HCT116 (cell line): ENCODE data around the gene TOX2.

Source experiments
- ELF1 ChIP-seq: IDR thresholded peaks from 2 replicates; pipeline ENCODE4 v1.6.1; 2012; ENCODE audit warnings: low read depth, borderline replicate concordance
- EZH2 ChIP-seq: fragments of 200-600 bp; sonication (generic); IDR thresholded peaks from 2 replicates; pipeline ENCODE4 v1.6.1; 2017; ENCODE audit warnings: antibody characterized with exemption, mixed run types
- EZH2phosphoT487 ChIP-seq: fragments of 200-600 bp; IDR thresholded peaks from 2 replicates; pipeline ENCODE4 v1.6.1; 2018; ENCODE audit warnings: antibody characterized with exemption, borderline replicate concordance
- JUND ChIP-seq: IDR thresholded peaks from 2 replicates; pipeline ENCODE4 v1.6.1; 2012
- POLR2A ChIP-seq: IDR thresholded peaks from 2 replicates; pipeline ENCODE4 v1.7.0; 2011; ENCODE audit warnings: borderline replicate concordance; ENCODE audit not compliant: insufficient read depth, insufficient read length; ENCODE audit errors: extremely low read depth
- POLR2AphosphoS5 ChIP-seq: IDR thresholded peaks from 2 replicates; pipeline ENCODE4 v1.6.1; 2011; ENCODE audit warnings: mild to moderate bottlenecking, low read depth, low read length, moderate library complexity
- RAD21 ChIP-seq: IDR thresholded peaks from 2 replicates; pipeline ENCODE4 v1.6.1; 2012; ENCODE audit warnings: low read depth, mild to moderate bottlenecking
- YY1 ChIP-seq: IDR thresholded peaks from 2 replicates; pipeline ENCODE4 v1.6.1; 2011; ENCODE audit warnings: low read length, low read depth, moderate library complexity, mild to moderate bottlenecking; ENCODE audit not compliant: insufficient replicate concordance; ENCODE audit errors: extremely low read depth
- ZFX ChIP-seq: fragments of 450-650 bp; IDR thresholded peaks from 2 replicates; pipeline ENCODE4 v1.6.1; 2017
- ZNF274 ChIP-seq: fragments of 200-500 bp; sonication (Bioruptor generic); IDR thresholded peaks from 2 replicates; pipeline ENCODE4 v1.6.1; 2014; ENCODE audit warnings: mild to moderate bottlenecking, low read depth, low read length, inconsistent platforms
- TF ChIP-seq, protein P1 (sequence below), 3 experiments: fragments of 200-600 bp in 1 of 3; sonication (generic) in 1 of 3; IDR thresholded peaks in 2 of 3; conservative IDR thresholded peaks in 1 of 3; 2 replicates each; pipeline ENCODE4 v1.5.1; 2012 to 2017; ENCODE audit warnings: low read depth in 2 of 3, low read length in 2 of 3, antibody characterized with exemption in 1 of 3, borderline replicate concordance in 1 of 3, control low read depth in 1 of 3, mild to moderate bottlenecking in 1 of 3, mixed read lengths in 1 of 3, mixed run types in 1 of 3, moderate library complexity in 1 of 3; ENCODE audit not compliant: insufficient read depth in 1 of 3
- TF ChIP-seq, protein P2 (sequence below): IDR thresholded peaks from 2 replicates; pipeline ENCODE4 v1.6.1; 2012; ENCODE audit warnings: low read depth
- TF ChIP-seq, protein P3 (sequence below): IDR thresholded peaks from 2 replicates; pipeline ENCODE4 v1.6.1; 2012
- TF ChIP-seq, protein P4 (sequence below): IDR thresholded peaks from 2 replicates; pipeline ENCODE4 v1.6.1; 2012

DNA sequence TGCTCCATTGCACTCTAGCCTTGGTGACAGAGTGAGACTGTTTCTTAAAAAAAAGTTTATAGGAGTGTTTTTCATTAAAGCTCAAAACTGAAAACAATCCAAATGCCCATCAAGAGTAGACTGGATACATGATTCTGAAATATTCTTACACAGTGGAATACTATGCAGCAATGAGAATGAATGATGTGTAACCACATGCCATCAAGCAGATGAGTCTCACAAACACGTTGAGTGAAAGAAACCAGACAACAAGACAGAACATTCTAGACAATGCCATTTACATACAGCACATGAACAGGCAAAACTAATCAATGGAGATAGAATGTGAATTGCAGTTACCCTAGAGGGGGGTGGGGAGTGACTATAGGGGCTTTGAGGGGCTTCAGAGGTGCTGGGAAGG is 72.4 kb downstream of the TOX2 start:
- TF ChIP-seq, protein P1, sequence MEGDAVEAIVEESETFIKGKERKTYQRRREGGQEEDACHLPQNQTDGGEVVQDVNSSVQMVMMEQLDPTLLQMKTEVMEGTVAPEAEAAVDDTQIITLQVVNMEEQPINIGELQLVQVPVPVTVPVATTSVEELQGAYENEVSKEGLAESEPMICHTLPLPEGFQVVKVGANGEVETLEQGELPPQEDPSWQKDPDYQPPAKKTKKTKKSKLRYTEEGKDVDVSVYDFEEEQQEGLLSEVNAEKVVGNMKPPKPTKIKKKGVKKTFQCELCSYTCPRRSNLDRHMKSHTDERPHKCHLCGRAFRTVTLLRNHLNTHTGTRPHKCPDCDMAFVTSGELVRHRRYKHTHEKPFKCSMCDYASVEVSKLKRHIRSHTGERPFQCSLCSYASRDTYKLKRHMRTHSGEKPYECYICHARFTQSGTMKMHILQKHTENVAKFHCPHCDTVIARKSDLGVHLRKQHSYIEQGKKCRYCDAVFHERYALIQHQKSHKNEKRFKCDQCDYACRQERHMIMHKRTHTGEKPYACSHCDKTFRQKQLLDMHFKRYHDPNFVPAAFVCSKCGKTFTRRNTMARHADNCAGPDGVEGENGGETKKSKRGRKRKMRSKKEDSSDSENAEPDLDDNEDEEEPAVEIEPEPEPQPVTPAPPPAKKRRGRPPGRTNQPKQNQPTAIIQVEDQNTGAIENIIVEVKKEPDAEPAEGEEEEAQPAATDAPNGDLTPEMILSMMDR (IDR thresholded peaks at IDR 0.05 in 2 of 3, conservative IDR thresholded peaks at IDR 0.05 in 1 of 3; ENCODE audit: borderline replicate concordance in 1 of 3, insufficient read depth in 1 of 3, low read depth in 2 of 3, low read length in 2 of 3) = no peak
- TF ChIP-seq EZH2 (no peak), RAD21 (no peak), POLR2A (no peak), YY1 (no peak), ELF1 (no peak), ZNF274 (no peak), EZH2phosphoT487 (no peak), JUND (no peak), POLR2AphosphoS5 (no peak), ZFX (no peak)
- TF ChIP-seq, protein P2, sequence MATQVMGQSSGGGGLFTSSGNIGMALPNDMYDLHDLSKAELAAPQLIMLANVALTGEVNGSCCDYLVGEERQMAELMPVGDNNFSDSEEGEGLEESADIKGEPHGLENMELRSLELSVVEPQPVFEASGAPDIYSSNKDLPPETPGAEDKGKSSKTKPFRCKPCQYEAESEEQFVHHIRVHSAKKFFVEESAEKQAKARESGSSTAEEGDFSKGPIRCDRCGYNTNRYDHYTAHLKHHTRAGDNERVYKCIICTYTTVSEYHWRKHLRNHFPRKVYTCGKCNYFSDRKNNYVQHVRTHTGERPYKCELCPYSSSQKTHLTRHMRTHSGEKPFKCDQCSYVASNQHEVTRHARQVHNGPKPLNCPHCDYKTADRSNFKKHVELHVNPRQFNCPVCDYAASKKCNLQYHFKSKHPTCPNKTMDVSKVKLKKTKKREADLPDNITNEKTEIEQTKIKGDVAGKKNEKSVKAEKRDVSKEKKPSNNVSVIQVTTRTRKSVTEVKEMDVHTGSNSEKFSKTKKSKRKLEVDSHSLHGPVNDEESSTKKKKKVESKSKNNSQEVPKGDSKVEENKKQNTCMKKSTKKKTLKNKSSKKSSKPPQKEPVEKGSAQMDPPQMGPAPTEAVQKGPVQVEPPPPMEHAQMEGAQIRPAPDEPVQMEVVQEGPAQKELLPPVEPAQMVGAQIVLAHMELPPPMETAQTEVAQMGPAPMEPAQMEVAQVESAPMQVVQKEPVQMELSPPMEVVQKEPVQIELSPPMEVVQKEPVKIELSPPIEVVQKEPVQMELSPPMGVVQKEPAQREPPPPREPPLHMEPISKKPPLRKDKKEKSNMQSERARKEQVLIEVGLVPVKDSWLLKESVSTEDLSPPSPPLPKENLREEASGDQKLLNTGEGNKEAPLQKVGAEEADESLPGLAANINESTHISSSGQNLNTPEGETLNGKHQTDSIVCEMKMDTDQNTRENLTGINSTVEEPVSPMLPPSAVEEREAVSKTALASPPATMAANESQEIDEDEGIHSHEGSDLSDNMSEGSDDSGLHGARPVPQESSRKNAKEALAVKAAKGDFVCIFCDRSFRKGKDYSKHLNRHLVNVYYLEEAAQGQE = no peak
- TF ChIP-seq, protein P3, sequence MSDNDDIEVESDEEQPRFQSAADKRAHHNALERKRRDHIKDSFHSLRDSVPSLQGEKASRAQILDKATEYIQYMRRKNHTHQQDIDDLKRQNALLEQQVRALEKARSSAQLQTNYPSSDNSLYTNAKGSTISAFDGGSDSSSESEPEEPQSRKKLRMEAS = no peak
- TF ChIP-seq, protein P4, sequence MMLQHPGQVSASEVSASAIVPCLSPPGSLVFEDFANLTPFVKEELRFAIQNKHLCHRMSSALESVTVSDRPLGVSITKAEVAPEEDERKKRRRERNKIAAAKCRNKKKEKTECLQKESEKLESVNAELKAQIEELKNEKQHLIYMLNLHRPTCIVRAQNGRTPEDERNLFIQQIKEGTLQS = no peak
